MCF 10A (cell line): ENCODE results near the gene FAM161B. TPM values are rescaled to one million over a fixed set of nuclear protein-coding genes. Genes with fewer than 3 reads are reported as not detected.
"Not testable (repeated sequence)": the region's sequence is repeated elsewhere in the genome, so short reads cannot be mapped to it uniquely, and the experiment has no call there.

ENCODE experiments used
- BruUV-seq: library from RNA; stranded (reverse); fragments of 400-500 nt; replicated peaks from 2 replicates; lab custom pipeline; 2021; lab: Mats Ljungman, UMichigan
- CTCF ChIA-PET: fragments of 300-600 bp; sonication (Branson Sonifier 250); formaldehyde crosslinking; extraction: SDS; loops from one replicate; lab custom pipeline; 2021; ENCODE audit warnings: antibody characterized with exemption, inconsistent platforms; lab: Yijun Ruan, JAX
- POLR2A ChIA-PET: fragments of 300-600, 350-650 bp; sonication (Branson Sonifier 250); formaldehyde crosslinking; extraction: SDS; loops from one replicate; lab custom pipeline; 2020; ENCODE audit warnings: antibody characterized with exemption, inconsistent platforms; lab: Yijun Ruan, JAX
- DNase-seq: peaks from one replicate; pipeline ENCODE4 v3.0.0-alpha.2; 2018; ENCODE audit not compliant: unreplicated experiment
- H3K27ac Mint-ChIP-seq: one replicate; pipeline ENCODE4 v1.8.0; 2022; ENCODE audit warnings: mild to moderate bottlenecking, low read depth, mixed read lengths; ENCODE audit not compliant: unreplicated experiment
- H3K27me3 Mint-ChIP-seq: one replicate; pipeline ENCODE4 v1.8.0; 2022; ENCODE audit warnings: mixed read lengths; ENCODE audit not compliant: insufficient read depth, unreplicated experiment
- H3K36me3 Mint-ChIP-seq: one replicate; pipeline ENCODE4 v1.8.0; 2022; ENCODE audit warnings: mild to moderate bottlenecking, moderate library complexity, mixed read lengths; ENCODE audit not compliant: insufficient read depth, unreplicated experiment
- H3K4me1 Mint-ChIP-seq: one replicate; pipeline ENCODE4 v1.8.0; 2022; ENCODE audit warnings: mixed read lengths; ENCODE audit not compliant: insufficient read depth, unreplicated experiment
- H3K4me3 Mint-ChIP-seq: one replicate; pipeline ENCODE4 v1.8.0; 2022; ENCODE audit warnings: mild to moderate bottlenecking, moderate library complexity, mixed read lengths; ENCODE audit not compliant: unreplicated experiment
- H3K9me3 Mint-ChIP-seq: one replicate; pipeline ENCODE4 v1.8.0; 2022; ENCODE audit warnings: mixed read lengths; ENCODE audit not compliant: unreplicated experiment
- intact Hi-C: fragments of 100-400 bp; cut with micrococcal nuclease; formaldehyde crosslinking; loops from 2 replicates; pipeline ENCODE4 v1.14.1; 2022
- total RNA-seq: library from RNA; stranded (reverse); gene quantifications from 2 replicates; pipeline ENCODE4 v1.2.3, GENCODE V29; 2022
- TF ChIP-seq, protein P1 (sequence below): fragments of 200-600 bp; IDR thresholded peaks from one replicate; pipeline ENCODE4 v1.8.0; 2022; ENCODE audit warnings: antibody characterized with exemption, mild to moderate bottlenecking; ENCODE audit not compliant: unreplicated experiment

FAM161B gene
- total RNA-seq, 1 experiment from 2014 or later, result 2.1 TPM

GRCh38 chr14:73991092-73991491 is 41.2 kb upstream of the FAM161B start:
- intact Hi-C loops, result no loop called here
- ChIA-PET CTCF (interaction anchor here (0.7 to 2.1 kb wide), 2 partner anchors 14 to 20 kb away, joined by 3 to 6 read pairs; no protein-coding TSS in a partner anchor), POLR2A (no interaction called here)
- H3K36me3 Mint-ChIP-seq, result peaks cover 19% of the 10 kb centered on the region
- no peaks in the 10 kb centered on the region for H3K4me1 Mint-ChIP-seq
- TF ChIP-seq, protein P1, sequence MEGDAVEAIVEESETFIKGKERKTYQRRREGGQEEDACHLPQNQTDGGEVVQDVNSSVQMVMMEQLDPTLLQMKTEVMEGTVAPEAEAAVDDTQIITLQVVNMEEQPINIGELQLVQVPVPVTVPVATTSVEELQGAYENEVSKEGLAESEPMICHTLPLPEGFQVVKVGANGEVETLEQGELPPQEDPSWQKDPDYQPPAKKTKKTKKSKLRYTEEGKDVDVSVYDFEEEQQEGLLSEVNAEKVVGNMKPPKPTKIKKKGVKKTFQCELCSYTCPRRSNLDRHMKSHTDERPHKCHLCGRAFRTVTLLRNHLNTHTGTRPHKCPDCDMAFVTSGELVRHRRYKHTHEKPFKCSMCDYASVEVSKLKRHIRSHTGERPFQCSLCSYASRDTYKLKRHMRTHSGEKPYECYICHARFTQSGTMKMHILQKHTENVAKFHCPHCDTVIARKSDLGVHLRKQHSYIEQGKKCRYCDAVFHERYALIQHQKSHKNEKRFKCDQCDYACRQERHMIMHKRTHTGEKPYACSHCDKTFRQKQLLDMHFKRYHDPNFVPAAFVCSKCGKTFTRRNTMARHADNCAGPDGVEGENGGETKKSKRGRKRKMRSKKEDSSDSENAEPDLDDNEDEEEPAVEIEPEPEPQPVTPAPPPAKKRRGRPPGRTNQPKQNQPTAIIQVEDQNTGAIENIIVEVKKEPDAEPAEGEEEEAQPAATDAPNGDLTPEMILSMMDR, result no peak
- no peaks in the 10 kb centered on the region for H3K9me3 Mint-ChIP-seq
- no peak overlapping the region for H3K27ac Mint-ChIP-seq
- H3K4me3 Mint-ChIP-seq, result no peak overlapping the region
- no peaks in the 10 kb centered on the region for H3K27me3 Mint-ChIP-seq
- BruUV-seq, result no TSS peak
- DNase-seq, result no peak

- H3K36me3 Mint-ChIP-seq, result peaks cover 32% of the 10 kb centered on the region
- DNase-seq, H3K4me3 Mint-ChIP-seq, H3K27ac Mint-ChIP-seq, H3K9me3 Mint-ChIP-seq, H3K27me3 Mint-ChIP-seq, POLR2A ChIA-PET, intact Hi-C loops, BruUV-seq, H3K4me1 Mint-ChIP-seq, CTCF ChIA-PET: not testable (repeated sequence)
Observed at GRCh38 chr14:73988656-73989055, 38.8 kb upstream of the FAM161B start.

GRCh38 chr14:73988065-73988464 is 38.2 kb upstream of the FAM161B start:
- no peaks in the 10 kb centered on the region for H3K27me3 Mint-ChIP-seq
- POLR2A ChIA-PET, result interaction anchor here (0.6 kb wide), 1 partner anchor 832 kb away, joined by 3 read pairs; no protein-coding TSS in a partner anchor
- H3K4me1 Mint-ChIP-seq, result no peaks in the 10 kb centered on the region
- H3K9me3 Mint-ChIP-seq, result no peaks in the 10 kb centered on the region
- TF ChIP-seq, protein P1, result no peak
- intact Hi-C loops, result no loop called here
- H3K36me3 Mint-ChIP-seq, result peaks cover 32% of the 10 kb centered on the region
- no peak overlapping the region for H3K27ac Mint-ChIP-seq
- no peak for DNase-seq
- CTCF ChIA-PET, result no interaction called here
- no peak overlapping the region for H3K4me3 Mint-ChIP-seq
- no TSS peak for BruUV-seq

DNA sequence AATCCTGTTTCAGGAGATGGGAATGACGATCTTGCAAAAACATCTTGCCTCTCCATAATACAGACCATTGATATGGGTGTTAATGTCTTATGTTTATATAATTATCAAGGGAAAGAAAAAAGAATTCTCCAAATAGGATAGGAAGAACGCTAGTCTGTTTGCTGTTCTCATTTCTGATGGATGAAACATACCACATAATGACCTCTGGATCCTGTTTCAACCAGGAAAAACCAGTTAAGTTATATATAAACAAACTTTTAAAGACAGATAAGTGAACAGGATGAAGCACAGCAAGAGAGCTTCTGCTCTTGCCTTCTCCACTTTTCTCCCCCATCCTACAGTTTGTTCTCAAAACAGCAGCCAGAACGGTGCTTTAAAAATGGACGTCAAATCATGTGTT is 28.0 kb upstream of the FAM161B start:
- intact Hi-C loops, result no loop called here
- BruUV-seq, result no TSS peak

More for the DNA sequence above, 28.0 kb upstream of the FAM161B start:
- POLR2A ChIA-PET, result interaction anchor here (0.7 kb wide), 1 partner anchor 31 kb away, joined by 3 read pairs; no protein-coding TSS in a partner anchor
- no peaks in the 10 kb centered on the region for H3K27me3 Mint-ChIP-seq
- no peak overlapping the region for H3K4me3 Mint-ChIP-seq
- peaks cover 25% of the 10 kb centered on the region for H3K36me3 Mint-ChIP-seq
- CTCF ChIA-PET, result interaction anchor here (0.6 to 1.7 kb wide), 3 partner anchors 14 to 775 kb away, joined by 5 to 6 read pairs (median 6); no protein-coding TSS in a partner anchor
- no peak for DNase-seq
- TF ChIP-seq, protein P1, result no peak
- no peaks in the 10 kb centered on the region for H3K4me1 Mint-ChIP-seq
- H3K9me3 Mint-ChIP-seq, result no peaks in the 10 kb centered on the region
- no peak overlapping the region for H3K27ac Mint-ChIP-seq
